ENCODE results near the gene OR1D5. TPM values are rescaled to one million over a fixed set of nuclear protein-coding genes. Genes with fewer than 3 reads are reported as not detected.
A peak's percentile ranks its signal among the peaks of the same experiment; 100 is the strongest.

Gene OR1D5
- total RNA-seq, 6 experiments from 2014 or later: not detected

DNA sequence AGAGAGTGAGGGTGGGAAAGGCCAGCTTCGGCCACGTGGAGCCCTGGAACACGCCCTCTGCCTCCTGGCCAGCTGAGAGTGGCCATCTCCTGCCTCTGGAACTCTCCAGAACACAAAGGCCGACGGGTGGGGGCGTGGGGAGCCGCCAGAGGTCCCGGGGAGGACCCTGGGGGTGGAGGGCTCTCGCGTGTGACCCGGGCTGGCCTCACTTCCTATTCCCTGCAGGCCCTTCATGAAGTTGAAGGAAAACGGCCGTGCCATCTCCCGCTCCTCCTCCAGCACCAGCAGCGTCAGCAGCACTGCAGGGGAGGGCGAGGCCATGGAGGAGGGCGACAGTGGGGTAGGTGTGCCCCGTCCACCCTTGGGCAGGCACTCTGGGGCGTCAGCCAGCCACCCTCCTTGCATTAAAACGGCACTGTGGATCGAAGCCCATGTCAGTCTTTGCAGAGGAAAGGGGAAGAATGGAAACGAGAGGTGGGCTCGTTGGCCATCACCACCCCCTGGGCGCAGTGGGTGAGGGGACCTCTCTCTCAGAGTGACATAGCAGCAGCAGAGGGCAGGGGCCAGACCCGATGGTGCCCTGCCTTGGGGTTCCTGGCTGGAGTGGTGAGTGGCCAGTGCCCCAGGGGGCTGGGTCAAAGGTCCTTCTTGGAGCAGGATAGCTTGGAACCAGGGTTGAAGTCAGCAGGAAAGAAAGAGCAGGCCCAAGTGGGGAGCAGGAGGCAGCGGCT is 37.1 kb downstream of the OR1D5 start:
- H3K4me3 Mint-ChIP-seq: no peak overlapping the region
- H3K27me3 Mint-ChIP-seq (ENCODE audit: insufficient read depth): no peaks in the 10 kb centered on the region
- DNase-seq: no peak
- H3K4me1 Mint-ChIP-seq (ENCODE audit: low read depth): peaks cover 14% of the 10 kb centered on the region; the same call in 1 of the 2 replicates
- peaks cover 36% of the 10 kb centered on the region for H3K36me3 Mint-ChIP-seq (ENCODE audit: low read depth)
- TF ChIP-seq, protein P1, sequence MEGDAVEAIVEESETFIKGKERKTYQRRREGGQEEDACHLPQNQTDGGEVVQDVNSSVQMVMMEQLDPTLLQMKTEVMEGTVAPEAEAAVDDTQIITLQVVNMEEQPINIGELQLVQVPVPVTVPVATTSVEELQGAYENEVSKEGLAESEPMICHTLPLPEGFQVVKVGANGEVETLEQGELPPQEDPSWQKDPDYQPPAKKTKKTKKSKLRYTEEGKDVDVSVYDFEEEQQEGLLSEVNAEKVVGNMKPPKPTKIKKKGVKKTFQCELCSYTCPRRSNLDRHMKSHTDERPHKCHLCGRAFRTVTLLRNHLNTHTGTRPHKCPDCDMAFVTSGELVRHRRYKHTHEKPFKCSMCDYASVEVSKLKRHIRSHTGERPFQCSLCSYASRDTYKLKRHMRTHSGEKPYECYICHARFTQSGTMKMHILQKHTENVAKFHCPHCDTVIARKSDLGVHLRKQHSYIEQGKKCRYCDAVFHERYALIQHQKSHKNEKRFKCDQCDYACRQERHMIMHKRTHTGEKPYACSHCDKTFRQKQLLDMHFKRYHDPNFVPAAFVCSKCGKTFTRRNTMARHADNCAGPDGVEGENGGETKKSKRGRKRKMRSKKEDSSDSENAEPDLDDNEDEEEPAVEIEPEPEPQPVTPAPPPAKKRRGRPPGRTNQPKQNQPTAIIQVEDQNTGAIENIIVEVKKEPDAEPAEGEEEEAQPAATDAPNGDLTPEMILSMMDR (IDR thresholded peaks at IDR 0.05): no peak
- peaks cover 26% of the 10 kb centered on the region for H3K9me3 Mint-ChIP-seq
- no peak overlapping the region for H3K27ac Mint-ChIP-seq

DNA sequence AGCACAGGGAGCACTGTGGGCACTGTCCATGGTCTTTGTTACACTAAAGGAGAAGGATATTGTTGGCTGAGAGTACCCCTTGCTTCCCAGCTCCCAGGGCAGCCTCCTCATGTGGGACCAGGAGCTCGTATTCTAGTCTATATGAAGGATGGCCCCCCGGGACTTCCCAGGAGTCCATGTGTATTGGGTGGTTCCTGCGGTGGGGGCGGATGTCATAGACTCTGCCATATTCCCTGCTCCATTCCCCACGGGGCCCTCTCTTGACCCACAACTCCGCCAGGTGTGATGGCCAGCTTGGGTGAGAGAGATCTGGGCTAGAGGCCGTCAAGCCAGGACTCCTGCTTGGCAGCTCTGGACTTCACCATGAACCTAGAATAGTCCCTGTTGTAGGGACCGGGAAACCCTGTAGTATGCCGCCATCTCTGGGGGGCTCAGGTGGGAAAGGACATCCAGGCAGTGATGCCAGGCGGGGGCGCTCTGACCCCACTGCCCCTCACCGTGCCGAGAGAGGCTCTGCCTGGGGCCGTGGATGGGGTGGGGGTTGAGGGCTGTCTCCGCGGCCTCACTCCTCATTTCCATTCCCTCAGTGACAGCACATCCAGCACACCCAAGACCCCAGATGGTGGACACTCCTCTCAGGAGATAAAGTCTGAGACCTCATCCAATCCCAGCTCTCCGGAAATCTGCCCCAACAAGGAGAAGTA is 37.8 kb downstream of the OR1D5 start:
- TF ChIP-seq, protein P1 (IDR thresholded peaks at IDR 0.05): 0 out of 2 replicates have a peak, but pooled peaks have one; percentile 12
- Mint-ChIP-seq H3K4me1 (ENCODE audit: low read depth) (peaks cover 13% of the 10 kb centered on the region; the same call in 1 of the 2 replicates), H3K4me3 (no peak overlapping the region), H3K27ac (no peak overlapping the region), H3K36me3 (ENCODE audit: low read depth) (peaks cover 43% of the 10 kb centered on the region), H3K9me3 (peaks cover 33% of the 10 kb centered on the region), H3K27me3 (ENCODE audit: insufficient read depth) (no peaks in the 10 kb centered on the region)
- DNase-seq: no peak

DNA sequence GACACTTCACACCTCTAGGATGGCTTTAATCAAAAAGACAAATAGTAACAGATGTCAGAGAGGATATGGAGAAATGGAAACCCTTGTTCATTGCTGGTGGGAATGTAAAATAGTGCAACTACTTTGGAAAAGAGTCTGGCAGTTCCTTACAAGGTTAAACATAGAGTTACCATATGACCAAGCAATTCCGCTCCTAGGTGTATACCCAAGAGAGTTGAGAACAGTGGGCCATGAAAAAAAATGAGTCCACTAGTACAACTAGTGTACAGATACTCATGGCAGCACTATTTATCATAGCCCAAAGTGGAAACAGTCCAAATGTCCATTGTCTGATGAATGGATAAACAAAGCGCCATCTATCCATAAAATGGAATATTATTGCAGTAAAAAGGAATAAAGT is 39.1 kb downstream of the OR1D5 start:
- no peak overlapping the region for H3K27ac Mint-ChIP-seq
- H3K4me1 Mint-ChIP-seq (ENCODE audit: low read depth): peaks cover 4% of the 10 kb centered on the region; the same call in 1 of the 2 replicates
- H3K27me3 Mint-ChIP-seq (ENCODE audit: insufficient read depth): no peaks in the 10 kb centered on the region
- no peak for DNase-seq
- peaks cover 48% of the 10 kb centered on the region for H3K36me3 Mint-ChIP-seq (ENCODE audit: low read depth)
- H3K9me3 Mint-ChIP-seq: peaks cover 33% of the 10 kb centered on the region
- no peak overlapping the region for H3K4me3 Mint-ChIP-seq
- TF ChIP-seq, protein P1 (IDR thresholded peaks at IDR 0.05): no peak

DNA sequence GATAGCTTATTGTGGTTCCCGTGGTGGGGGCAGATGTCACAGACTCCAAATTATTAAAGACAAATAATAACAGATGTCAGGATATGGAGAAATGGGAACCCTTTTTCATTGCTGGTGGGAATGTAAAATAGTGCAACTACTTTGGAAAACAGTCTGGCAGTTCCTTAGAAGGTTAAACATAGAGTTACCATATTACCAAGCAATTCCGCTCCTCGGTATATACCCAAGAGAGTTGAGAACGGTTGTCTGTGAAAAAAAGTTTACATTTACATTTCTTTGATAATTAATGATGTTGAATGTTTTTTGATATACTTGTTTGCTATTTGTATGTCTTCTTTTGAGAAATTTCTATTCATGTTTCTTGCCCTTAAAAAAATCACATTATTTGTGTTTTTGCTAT is 41.2 kb downstream of the OR1D5 start:
- peaks cover 33% of the 10 kb centered on the region for H3K9me3 Mint-ChIP-seq
- peaks cover 42% of the 10 kb centered on the region for H3K36me3 Mint-ChIP-seq (ENCODE audit: low read depth)
- H3K27me3 Mint-ChIP-seq (ENCODE audit: insufficient read depth): no peaks in the 10 kb centered on the region
- no peak overlapping the region for H3K4me3 Mint-ChIP-seq
- no peak overlapping the region for H3K27ac Mint-ChIP-seq
- H3K4me1 Mint-ChIP-seq (ENCODE audit: low read depth): no peaks in the 10 kb centered on the region
- DNase-seq: no peak
- TF ChIP-seq, protein P1 (IDR thresholded peaks at IDR 0.05): no peak

DNA sequence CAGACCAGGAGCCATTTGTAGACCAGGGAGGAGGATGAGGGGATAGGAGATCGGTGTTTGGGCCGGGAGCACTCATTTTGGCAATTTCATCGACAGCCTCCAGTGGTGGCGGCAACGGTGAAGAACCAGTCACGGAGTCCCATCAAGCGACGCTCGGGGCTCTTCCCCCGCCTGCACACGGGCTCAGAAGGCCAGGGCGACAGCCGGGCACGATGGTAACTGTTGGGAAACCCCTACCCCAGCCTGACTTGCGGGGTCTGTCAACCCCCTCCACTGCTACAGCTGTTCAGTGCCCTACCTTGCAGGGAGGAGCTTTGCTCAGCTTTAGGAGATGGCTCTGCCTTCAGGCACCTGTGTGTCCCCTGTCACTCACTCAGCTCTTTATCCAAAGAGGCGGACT is 43.0 kb downstream of the OR1D5 start:
- no peak for DNase-seq
- Mint-ChIP-seq H3K27me3 (ENCODE audit: insufficient read depth) (no peaks in the 10 kb centered on the region; the same call in 1 of the 2 replicates), H3K4me3 (no peak overlapping the region), H3K4me1 (ENCODE audit: low read depth) (peaks cover 7% of the 10 kb centered on the region; the same call in 1 of the 2 replicates), H3K27ac (no peak overlapping the region), H3K9me3 (peaks cover 33% of the 10 kb centered on the region), H3K36me3 (ENCODE audit: low read depth) (peaks cover 42% of the 10 kb centered on the region)
- TF ChIP-seq, protein P1 (IDR thresholded peaks at IDR 0.05): no peak
